ENCODE data around the gene DUSP22.
"Not testable (repeated sequence)": the region's sequence is repeated elsewhere in the genome, so short reads cannot be mapped to it uniquely, and the experiment has no call there.

Gene DUSP22

DNA sequence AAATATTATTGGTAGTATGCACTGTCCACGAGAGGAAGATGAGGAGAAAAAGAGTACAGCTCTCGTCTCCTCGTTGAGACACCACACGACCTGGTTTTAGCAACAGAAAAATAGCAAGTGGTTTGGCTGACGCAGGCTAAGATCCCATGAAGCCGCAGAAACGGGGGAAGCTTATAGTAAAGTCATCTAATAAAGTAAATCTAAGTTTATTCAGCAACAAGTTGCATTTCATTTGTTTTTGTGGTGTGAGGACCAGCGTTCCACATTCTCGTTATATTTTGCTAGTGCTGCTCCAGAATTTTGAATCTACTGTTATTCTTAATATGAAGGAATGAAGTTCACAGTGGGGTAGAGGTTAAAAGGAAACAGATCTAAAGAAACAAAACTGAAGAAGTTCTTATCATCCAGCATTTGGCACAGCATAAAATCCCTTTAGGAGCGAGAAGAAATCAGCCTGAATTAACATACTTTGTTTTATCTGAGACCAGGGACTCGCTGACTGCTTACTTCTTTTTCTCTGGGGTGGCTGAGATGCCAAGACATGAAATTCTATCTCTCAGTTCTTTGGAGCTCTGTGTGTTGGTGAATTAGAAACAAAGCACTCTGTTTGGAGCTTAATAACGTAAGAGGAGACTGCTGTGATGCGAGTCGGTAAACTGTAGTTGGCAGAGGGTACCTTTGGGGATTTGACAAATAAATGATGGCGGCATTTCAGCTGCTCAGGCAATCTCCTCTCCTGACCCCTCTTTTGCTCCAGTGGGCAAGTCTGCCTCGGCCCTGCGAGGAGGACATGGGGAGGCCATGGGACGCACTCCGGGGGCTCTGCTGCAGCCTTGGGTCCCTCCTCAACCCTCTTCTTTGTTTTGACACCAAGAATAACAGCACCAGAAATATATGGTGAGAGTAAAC lies 74.4 kb downstream of the DUSP22 start:
- no peak for DNase-seq

DNA sequence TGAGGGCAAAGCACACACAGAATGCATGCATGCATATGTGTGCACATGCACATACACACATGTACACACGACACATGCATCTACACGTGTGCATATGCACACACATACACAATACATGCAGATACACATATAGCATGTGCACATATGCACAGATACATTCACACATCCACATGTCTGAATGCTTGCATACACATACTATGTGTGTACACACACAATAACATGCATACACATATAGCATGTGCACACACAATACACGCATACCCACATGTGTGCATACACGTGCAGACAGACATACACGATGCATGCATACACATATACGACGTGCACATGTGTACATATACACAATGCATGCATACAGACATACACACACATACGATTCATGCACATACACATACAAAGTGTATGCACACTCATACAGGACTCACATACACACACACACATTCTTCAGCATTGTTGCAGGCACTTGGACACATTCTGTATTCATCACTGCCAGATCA lies 75.1 kb downstream of the DUSP22 start:
- DNase-seq, result no peak

DNA sequence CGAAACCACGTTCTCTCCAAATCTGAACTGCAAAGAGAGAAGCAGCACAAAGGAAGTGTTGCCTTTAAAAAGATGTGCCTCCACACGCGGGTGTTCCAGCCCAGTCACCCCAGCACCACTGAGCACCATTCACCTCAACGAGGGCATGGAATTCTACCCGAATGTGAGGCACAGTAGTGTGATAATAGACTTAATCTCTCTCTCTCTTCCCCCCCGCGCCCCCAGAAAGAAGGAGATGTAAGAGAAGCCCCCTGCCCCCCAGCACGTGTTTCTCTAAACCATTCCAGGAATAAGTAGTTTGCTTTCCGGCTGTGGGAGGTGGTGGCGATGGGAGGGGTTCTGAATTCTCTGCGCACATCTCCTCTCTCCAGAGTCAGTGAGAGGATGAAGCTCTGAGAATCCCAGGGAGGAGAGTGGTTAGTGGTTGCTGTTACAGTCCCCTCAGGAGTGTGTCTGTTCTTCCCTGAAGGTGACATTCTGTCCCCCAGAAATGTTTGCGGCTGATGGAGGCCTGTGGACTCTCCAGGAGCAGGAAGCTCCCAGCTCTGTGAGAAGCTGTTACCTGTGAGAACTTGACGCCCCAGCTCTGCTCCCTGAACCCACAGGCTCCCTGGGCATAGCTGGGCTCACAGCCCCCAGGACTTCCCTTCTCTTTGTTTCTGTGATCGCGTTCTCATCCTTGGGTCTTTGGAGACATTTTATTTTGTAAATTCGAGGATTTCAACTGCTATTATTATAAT lies 75.8 kb downstream of the DUSP22 start:
- DNase-seq, result no peak

DNA sequence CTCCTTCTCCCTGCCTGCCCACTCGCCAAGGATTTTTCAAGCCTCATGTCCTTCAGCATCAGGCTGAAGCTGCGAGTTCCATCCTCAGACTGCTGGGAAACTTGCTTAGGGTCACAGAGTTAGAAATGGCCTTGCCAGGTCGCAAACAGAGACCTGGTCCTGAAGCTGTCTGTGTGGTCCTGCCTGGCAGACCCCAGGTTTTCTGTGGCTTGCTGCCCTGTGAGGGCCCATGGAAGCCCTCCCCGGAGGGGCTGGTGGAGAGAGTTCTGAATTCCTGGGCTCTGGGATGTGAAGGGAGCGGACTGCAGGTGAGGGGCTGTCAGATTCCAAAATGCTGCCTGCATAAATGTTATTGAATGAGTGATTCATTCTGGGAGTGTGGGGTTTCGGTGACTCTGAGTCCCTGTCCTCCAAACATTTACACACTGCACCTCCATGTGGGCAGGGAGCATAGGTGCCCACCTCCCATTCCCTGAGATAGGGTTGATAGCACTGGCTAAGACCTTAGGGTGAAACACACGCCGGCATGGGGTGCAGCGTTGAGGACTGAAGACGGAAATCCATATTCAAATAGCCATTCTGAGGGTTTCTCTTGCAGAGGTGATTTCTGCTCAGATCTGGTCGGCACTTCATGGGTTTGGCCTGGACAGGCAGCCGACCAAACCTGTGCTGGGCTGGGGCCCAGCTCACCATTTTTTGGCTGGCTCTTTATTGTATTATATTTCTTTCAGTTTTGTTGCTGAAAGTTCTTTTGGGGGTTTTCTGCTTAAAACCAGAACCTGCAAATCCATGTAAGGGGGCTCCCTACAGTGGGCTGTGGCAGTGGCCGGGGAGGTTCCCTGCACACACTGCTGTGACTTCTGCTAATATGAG lies 77.5 kb downstream of the DUSP22 start:
- no peak for DNase-seq

DNA sequence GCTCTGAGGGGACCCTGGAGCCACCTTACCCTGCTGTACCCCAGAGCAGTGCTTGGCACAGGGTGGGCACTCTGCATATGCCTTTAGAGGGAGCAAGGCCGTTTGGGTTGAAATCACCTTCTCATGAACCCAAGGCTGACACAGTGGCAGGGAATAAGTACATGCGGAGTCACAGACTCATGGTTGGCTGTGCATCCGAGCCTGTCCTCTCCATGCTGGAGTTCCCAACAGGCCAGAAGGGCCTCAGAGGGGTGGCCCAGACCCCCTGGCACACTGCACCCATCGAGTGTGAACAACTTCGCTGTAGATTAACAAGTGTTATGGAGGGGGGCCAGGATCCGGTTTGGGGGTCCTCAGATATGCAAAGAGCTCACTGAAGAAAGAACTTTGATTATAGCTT lies 78.3 kb downstream of the DUSP22 start:
- no peak for DNase-seq

DNA sequence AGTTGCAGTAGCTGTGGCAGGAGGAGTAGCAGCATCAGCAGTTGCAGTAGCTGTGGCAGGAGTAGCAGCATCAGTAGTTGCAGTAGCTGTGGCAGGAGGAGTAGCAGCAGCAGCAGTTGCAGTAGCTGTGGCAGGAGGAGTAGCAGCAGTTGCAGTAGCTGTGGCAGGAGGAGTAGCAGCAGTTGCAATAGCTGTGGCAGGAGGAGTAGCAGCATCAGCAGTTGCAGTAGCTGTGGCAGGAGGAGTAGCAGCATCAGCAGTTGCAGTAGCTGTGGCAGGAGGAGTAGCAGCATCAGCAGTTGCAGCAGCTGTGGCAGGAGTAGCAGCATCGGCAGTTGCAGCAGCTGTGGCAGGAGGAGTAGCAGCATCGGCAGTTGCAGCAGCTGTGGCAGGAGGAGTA lies 79.6 kb downstream of the DUSP22 start:
- DNase-seq, result not testable (repeated sequence)

DNA sequence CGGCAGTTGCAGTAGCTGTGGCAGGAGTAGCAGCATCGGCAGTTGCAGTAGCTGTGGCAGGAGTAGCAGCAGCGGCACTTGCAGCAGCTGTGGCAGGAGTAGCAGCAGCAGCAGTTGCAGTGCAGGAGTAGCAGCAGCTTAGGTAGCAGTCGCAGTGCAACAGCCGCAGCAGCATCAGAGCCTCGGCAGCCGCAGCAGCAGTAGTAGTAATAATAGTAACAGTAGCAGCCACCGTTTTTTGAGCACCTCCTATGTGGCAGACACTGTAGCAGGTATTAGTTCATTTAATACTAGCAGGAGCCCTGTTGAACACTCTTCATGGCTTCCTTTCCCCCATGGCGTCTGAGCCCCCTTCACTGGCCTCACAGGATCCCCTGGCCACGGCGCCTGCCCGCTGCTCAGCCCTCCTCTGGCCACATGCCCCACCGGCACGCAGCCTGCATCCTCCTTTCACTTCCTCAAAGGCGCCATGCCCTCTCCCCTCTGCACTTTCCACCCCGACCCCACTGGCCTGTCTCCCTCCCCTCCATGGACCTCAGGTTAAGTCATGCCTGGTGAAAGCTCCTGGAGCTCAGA lies 80.1 kb downstream of the DUSP22 start:
- DNase-seq, result no peak

DNA sequence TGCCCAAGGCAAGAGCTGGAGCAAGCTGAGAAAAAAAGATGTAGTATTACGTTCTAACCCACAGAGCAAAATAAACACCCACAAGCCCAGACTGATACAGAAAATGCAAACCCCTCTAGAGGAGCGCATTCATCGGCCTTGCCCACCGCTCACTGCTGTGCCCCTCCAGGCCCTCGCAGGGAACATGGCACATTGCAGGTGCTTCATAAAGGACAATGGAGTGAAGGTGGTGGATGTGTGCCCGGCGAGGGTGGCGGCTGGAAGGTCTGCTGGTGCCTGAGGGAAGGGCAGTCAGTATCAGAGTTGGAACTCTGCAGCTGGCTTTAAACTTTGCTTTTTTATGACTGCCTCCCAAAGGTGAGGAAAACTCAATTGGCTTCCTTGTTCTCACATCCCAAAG lies 80.7 kb downstream of the DUSP22 start:
- no peak for DNase-seq

DNA sequence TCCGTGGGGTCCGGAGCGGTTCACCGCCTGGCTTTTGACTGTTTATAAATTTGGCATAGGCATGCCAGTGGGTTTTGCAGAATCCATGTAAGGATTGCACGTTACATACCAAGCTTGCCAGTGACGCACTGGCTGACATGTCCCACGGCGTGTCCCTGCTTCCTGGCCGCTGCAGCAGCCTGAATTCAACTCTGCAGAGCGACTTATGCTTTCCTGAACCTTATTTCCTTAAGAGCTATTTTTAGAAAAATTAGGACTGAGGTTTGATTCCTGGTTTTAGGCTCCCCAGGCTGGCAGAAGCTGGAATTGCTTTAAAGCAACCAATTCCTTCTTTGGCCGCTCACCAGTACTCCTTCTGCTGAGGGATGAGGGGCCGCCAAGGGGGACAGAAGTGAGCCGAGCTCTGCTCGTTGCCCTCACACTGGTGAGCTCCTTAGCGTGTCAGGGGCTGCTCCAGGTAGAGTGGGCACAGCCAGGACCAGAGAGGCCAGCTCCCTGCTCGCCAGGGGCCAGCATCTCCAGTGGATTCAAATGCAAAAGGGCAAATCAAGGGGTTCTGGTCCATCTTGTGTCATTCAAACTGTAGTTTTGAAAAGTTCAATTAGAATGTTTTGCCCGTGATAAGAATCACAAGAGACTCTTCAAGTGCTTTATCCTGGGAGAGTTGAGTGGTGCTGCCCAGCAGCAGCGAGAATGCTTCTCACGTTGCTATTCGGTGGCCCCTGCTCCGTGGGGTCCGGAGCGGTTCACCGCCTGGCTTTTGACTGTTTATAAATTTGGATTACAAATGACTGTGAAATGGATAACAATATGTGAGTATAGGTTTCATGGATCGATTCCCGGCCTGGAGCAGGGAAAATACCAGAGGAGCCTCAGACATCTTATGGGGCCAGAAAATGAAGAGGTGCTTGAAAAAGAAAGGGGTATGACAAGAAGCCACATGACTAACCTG lies 81.8 kb downstream of the DUSP22 start:
- DNase-seq, result no peak

DNA sequence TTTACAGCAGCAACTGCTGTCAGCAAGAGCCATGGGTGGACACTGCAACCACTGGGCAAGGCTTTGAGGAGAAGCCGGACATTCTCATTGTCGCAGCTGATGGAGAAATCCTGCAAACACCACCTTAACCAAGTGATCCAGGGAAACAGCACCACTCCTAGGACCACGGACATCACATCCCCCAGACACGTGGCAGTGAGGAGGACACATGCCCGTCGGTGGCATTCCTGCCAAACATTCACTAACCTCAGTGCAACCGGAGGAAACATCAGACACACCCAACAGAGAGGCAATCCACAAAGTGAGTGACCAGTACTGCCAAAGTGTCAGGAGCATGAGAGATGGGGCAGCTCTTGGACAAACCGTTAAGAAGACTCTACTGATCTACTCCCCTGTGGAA lies 82.7 kb downstream of the DUSP22 start:
- DNase-seq, result no peak

DNA sequence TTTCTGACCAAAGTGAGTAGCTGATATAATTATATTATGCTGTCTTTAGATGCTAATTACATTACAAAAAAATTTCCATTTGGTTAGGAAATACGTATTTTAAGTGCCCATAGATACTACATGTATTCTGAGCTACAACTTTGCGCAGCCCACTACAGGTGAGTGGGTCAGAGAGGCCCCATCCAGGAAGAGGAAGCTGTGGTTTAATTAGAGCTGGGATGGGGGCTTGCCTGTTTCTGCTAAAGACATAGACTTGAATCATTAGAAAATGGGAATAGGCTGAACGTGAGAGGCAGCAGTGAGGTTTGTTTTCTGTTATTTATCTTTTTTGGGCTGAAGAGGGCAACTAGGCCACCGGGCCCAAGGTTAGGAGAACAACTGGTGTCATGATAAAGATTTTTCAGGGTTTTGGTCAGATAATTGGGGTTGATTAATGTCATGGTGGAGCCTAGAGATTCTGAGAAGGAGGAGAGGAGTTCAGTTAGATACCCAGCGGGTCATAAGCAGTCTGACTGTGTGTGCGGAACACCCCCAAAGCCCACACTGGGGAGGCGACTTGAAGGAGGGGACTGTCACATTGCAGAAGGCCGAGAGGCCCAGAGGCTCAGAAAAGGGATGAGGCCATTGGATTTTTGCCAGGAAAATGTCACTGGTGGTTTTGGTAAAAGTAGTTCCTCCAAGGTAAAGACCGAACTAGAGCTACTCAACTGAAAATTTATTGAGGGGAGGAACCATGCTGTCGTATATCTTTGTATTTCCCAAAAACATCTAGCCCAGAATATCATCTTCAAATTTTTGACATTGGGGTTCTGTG lies 84.7 kb downstream of the DUSP22 start:
- no peak for DNase-seq

DNA sequence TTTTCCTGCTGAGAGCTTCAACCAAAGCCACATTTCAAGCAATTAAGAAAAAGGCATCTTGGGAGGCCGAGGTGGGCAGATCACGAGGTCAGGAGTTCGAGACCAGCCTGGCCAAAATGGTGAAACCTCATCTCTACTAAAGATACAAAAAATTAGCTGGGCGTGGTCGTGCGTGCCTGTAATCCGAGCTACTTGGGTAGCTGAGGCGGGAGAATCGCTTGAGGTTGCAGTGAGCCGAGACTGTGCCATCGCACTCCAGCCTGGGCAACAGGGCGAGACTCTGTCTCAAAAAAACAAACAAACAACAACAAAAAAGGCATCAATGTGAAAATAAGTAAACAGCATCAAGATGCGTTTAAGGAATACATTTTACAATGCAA lies 85.3 kb downstream of the DUSP22 start:
- DNase-seq, result not testable (repeated sequence)

DNA sequence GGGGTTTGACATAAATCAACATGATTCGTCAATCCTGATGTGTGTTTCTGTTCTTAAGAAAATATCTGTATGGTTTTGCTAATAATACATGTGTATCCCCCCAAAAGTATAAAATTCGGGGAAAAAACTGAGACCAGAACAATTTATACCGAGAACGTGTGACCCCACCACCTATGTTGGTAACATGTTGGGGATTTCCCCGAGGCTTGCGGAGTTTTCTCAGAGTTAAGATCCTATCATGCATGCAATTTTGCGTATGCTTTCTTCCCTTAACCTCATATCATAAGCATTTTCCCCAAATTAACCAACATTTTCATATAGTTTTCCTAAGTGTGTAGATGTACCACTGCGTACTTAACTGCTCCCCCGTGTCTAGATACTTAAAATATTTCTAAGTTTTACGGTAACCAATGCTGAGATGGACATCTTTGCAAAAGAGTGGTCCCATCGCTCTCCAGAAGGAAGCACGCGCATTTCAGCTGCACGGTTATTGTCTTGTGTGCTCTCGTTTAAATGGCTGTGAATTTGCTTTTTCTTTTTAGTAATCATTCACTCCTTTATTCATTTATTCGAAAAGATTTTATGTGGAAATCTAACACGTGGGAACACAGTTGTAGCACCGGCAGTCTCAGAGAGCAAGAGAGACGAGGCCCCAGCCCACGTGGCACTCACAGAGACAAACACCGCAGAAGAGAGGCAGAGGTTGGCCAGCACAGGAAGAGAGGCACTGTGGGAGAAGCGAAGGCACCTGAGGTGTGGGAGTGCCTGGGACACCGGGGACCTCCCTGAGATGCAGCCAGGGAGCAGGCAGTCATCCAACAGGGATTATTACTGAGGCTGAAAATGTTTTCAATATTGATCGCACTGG lies 86.0 kb downstream of the DUSP22 start:
- no peak for DNase-seq

DNA sequence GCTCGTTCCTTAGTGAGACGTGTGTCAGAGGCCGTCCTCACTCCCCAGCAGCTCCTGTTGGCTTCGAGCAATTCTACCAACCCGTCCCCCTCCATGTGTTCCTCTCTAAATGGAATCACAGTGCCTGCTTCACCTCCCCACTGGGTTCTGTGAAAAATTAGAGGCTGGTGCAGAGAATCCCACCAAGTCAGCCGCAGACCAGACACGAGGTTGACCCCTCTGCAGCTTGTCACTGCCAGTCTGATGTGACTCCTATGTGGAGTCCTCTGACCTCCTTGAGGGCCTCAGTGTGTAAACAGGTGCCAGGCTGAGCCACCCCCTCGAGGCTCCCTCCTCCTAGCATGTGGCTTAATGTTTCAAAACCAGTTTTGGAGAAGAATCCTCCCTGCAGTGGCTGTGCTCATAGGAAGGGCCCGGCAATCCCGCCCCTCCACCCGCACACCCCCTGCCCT lies 86.7 kb downstream of the DUSP22 start:
- no peak for DNase-seq

DNA sequence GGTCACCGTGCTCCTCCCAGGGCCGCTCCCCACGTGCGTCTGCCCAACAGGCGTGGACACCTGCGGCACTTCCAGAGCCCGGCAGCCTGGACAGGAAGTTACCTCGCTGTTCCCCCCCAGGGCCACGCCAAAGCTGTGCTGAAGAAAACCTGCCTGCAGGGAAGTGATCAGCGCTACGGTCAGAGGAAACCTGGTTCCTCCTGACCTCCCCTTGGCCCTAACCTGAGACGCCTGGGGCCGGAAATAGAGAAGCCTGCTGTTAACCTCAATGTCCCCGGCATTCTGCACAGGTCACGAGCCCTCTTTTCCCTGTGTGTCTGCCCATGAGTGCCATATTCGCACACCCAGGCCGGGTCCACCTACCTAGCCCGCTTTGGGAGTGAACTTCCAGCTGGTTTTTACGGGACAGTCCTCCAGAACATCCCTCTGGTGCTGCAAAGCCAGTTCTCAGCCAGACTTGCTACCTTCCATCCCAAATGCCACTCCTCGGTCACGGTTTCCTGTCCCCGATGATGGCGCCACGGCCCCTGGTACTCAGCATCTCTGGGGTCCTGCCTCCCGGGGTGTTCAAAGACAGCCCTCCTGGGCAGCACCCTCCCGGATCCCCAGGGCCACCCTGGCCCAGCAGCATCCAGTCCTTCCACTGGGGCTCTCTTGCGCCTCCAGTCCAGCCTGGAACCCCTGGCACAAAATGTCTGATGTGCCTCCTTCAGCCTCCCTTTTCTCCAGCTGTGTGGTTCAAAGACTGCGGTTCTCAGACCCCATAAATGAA lies 87.3 kb downstream of the DUSP22 start:
- no peak for DNase-seq

DNA sequence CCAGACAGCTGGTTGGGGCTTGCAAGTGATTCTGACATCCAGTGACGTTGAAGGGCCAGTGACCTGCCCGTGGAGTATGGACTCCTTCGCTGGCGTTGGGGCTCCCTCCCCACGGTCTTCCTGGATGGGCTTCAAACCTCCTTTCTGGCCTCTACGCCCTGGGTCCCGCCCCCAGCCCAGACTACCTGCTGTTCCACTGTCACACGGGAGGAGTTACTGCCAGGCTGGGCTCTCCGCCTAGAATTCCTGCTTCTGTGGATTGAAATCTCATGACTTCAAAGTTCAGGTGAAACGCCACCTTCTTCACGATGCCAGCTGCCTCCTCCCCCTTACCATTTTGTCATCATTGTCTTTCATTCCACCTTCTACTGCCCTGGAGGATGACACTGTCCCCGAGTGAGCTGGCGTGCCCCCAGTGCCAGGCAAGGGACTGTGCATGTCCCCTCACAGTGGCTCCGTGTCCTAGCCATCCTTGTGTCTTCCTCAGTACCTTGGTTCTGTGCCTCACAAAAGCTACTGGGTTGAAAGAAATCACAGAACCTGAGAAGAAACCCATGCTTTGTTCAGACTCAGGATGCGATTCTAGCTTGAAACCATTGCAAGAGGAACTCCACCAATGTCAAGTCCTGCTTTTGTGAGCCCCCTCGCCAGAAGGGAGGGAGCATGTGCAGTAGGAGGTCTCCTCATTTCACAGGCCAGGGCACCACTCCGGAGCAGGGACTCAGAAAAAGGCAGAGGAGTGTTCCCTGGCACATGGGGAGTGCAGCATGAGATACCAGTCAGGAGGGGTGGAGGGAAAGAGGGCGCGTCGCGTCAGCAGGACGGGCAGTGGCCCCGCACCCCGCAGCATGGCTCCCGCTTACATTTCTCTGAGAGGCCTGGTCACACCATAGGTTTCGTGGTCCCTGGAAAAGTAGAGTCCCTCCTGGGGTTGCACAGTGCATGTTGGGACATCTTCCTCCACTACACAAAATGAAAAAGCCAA lies 88.2 kb downstream of the DUSP22 start:
- no peak for DNase-seq

DNA sequence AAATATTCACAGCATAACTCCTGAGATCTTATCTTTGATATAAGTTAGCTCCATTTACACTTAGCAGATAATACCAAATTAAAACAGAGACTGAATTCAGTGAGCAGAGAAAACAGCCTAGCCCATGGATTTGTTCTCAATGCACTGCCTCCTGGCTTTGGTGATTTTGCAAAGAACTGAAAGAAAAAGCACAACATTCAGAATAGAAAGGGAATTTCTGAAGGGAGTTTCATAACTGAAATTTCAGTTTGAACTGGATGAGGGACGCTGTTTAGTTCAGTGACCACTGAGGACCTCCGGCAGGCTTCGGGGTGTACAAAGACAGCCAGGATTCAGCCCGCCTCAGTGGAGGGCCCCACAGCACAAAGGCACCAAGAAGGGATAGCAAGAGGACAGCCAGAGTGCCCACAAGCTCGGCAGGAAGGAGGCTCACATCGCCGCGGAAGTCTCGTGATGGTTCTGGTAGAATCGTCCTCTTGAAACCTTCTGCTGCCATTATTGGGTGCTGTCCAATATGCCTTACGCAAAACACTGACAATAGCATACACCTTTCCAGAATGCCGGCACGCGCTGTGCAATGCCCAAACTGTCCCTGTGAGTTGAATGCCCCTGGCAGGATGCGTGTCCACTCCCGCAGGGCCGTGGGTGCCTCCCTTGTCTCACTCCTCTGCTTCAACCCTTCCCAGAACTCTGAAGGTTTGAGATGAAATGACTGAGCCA lies 89.6 kb downstream of the DUSP22 start:
- DNase-seq, result no peak
